Brain microvascular endothelial cell (primary cell): ENCODE data around the gene ENO1.

Experiments used
- DNase-seq: peaks from one replicate; pipeline ENCODE4 v3.0.0-alpha.2; 2020
- H3K27ac ChIP-seq: fragments of 250-450 bp; sonication (Bioruptor Pico); 2 replicates; pipeline ENCODE4 v1.5.1; 2020; ENCODE audit warnings: mild to moderate bottlenecking, moderate library complexity
- H3K27me3 ChIP-seq: fragments of 250-450 bp; sonication (Bioruptor Pico); replicated peaks from 2 replicates; pipeline ENCODE4 v1.5.1; 2020; ENCODE audit warnings: mild to moderate bottlenecking
- H3K36me3 ChIP-seq: fragments of 250-450 bp; sonication (Bioruptor Pico); replicated peaks from 2 replicates; pipeline ENCODE4 v1.5.1; 2020; ENCODE audit warnings: mild to moderate bottlenecking
- H3K4me3 ChIP-seq: 2 replicates; pipeline ENCODE4 v1.5.1; 2011; ENCODE audit warnings: low read depth, mild to moderate bottlenecking, control low read depth, low read length, moderate library complexity
- in situ Hi-C: cut with HindIII; loops from 2 replicates; pipeline ENCODE4 v1.10.0; 2017; ENCODE audit warnings: low sequenced_read_pairs, low pct_ligation_motif_present
- TF ChIP-seq, protein P1 (sequence below): IDR thresholded peaks from 2 replicates; pipeline ENCODE4 v1.5.1; 2011; ENCODE audit warnings: low read depth, mild to moderate bottlenecking, moderate library complexity, low read length, control low read depth, inconsistent platforms; ENCODE audit errors: missing control alignments

ENO1 gene

GRCh38 chr1:8915446-8915845 is 37.0 kb upstream of the ENO1 start:
- no peak overlapping the region for H3K4me3 ChIP-seq
- H3K36me3 ChIP-seq = no peaks in the 10 kb centered on the region
- H3K27me3 ChIP-seq = no peaks in the 10 kb centered on the region
- in situ Hi-C loops = no loop called here
- no peak for DNase-seq
- H3K27ac ChIP-seq = no peak overlapping the region
- TF ChIP-seq, protein P1, sequence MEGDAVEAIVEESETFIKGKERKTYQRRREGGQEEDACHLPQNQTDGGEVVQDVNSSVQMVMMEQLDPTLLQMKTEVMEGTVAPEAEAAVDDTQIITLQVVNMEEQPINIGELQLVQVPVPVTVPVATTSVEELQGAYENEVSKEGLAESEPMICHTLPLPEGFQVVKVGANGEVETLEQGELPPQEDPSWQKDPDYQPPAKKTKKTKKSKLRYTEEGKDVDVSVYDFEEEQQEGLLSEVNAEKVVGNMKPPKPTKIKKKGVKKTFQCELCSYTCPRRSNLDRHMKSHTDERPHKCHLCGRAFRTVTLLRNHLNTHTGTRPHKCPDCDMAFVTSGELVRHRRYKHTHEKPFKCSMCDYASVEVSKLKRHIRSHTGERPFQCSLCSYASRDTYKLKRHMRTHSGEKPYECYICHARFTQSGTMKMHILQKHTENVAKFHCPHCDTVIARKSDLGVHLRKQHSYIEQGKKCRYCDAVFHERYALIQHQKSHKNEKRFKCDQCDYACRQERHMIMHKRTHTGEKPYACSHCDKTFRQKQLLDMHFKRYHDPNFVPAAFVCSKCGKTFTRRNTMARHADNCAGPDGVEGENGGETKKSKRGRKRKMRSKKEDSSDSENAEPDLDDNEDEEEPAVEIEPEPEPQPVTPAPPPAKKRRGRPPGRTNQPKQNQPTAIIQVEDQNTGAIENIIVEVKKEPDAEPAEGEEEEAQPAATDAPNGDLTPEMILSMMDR = no peak

- Histone ChIP-seq H3K36me3 (no peaks in the 10 kb centered on the region), H3K27ac (no peak overlapping the region), H3K27me3 (no peaks in the 10 kb centered on the region), H3K4me3 (no peak overlapping the region)
- TF ChIP-seq, protein P1 = no peak
- no peak for DNase-seq
- in situ Hi-C loops = no loop called here
These were observed 36.0 kb upstream of the ENO1 start for GRCh38 chr1:8914466-8914865.

DNA sequence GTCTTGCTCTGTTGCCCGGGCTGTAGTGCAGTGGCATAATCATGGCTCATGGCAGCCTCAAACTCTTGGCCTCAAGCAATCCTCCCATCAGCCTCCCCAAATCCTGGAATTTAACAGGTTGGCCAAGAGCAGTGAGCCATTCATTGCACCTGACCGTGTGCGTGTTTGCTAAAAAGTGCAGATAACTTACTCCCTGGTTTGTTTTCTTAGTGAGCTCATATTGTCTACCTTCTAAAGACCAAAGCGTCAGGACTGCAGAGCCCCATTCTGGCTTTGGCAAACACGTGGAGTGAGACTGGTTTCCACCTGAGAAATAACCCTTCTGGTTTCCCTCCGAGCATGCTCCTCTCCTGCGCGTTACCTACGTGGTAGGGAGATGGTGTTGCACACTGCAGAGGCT is 35.0 kb upstream of the ENO1 start:
- Histone ChIP-seq H3K27ac (no peak overlapping the region), H3K36me3 (no peaks in the 10 kb centered on the region), H3K4me3 (no peak overlapping the region), H3K27me3 (no peaks in the 10 kb centered on the region)
- TF ChIP-seq, protein P1 = no peak
- in situ Hi-C loops = no loop called here
- no peak for DNase-seq

GRCh38 chr1:8911416-8912309 is 33.2 kb upstream of the ENO1 start:
- no peak overlapping the region for H3K4me3 ChIP-seq
- DNase-seq = no peak
- no peaks in the 10 kb centered on the region for H3K27me3 ChIP-seq
- in situ Hi-C loops = no loop called here
- TF ChIP-seq, protein P1 = no peak
- no peak overlapping the region for H3K27ac ChIP-seq
- no peaks in the 10 kb centered on the region for H3K36me3 ChIP-seq

- Histone ChIP-seq H3K36me3 (no peaks in the 10 kb centered on the region), H3K27ac (no peak overlapping the region), H3K4me3 (no peak overlapping the region), H3K27me3 (no peaks in the 10 kb centered on the region)
- DNase-seq = no peak
- in situ Hi-C loops = no loop called here
- TF ChIP-seq, protein P1 = no peak
These were observed 32.4 kb upstream of the ENO1 start for GRCh38 chr1:8910914-8911313.
